CD1c-positive myeloid dendritic cell (primary cell): ENCODE results near the gene IGSF9.
A peak's percentile ranks its signal among the peaks of the same experiment; 100 is the strongest.

Experiments used
- DNase-seq: peaks from one replicate; pipeline ENCODE4 v3.0.0-alpha.2; 2016; ENCODE audit errors: extremely low spot score

IGSF9 gene, protein sequence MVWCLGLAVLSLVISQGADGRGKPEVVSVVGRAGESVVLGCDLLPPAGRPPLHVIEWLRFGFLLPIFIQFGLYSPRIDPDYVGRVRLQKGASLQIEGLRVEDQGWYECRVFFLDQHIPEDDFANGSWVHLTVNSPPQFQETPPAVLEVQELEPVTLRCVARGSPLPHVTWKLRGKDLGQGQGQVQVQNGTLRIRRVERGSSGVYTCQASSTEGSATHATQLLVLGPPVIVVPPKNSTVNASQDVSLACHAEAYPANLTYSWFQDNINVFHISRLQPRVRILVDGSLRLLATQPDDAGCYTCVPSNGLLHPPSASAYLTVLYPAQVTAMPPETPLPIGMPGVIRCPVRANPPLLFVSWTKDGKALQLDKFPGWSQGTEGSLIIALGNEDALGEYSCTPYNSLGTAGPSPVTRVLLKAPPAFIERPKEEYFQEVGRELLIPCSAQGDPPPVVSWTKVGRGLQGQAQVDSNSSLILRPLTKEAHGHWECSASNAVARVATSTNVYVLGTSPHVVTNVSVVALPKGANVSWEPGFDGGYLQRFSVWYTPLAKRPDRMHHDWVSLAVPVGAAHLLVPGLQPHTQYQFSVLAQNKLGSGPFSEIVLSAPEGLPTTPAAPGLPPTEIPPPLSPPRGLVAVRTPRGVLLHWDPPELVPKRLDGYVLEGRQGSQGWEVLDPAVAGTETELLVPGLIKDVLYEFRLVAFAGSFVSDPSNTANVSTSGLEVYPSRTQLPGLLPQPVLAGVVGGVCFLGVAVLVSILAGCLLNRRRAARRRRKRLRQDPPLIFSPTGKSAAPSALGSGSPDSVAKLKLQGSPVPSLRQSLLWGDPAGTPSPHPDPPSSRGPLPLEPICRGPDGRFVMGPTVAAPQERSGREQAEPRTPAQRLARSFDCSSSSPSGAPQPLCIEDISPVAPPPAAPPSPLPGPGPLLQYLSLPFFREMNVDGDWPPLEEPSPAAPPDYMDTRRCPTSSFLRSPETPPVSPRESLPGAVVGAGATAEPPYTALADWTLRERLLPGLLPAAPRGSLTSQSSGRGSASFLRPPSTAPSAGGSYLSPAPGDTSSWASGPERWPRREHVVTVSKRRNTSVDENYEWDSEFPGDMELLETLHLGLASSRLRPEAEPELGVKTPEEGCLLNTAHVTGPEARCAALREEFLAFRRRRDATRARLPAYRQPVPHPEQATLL

DNA sequence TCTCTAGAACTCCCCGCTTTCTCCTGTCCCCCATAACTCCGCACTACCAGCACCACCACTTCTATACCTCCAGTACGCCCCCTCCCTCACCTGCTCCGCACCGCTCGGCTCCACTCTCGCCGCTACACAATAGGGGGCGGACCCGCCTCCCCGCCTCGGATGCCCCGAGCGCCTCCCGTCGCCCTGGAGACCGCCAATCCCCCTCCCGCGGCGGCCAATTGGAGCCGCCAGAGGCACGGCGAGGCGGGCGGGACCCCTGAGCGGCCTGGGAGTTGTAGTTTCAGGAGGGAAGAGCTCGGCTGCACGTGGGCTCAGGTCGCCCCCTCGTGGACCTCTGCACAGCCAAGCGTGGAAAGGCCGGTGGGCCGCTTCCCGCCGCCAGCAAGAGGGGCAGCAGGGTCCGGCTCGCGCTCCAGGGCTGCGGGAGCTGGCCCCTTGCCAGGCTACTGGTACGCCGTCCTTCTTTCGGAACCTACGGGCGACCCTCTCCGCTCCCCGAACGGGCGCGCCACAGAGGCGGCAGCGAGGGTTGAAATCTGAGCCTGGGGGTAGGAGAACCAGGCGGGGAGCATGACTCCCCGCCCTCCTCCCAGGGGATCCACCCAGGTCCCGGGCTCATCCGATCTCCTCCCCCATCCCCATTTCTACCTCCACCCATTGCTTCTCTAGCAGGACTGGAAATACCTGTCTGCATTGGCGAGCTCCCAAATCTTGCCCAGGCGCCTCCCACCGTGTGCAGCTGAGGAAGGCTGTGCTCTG lies at the start of gene IGSF9:
Gene IGSF9 (minus strand): TSS at position 131 of the 759 bp plus-strand sequence. CDS start 2,159 bp downstream, outside the sequence.
- DNase-seq: peak; percentile 61

DNA sequence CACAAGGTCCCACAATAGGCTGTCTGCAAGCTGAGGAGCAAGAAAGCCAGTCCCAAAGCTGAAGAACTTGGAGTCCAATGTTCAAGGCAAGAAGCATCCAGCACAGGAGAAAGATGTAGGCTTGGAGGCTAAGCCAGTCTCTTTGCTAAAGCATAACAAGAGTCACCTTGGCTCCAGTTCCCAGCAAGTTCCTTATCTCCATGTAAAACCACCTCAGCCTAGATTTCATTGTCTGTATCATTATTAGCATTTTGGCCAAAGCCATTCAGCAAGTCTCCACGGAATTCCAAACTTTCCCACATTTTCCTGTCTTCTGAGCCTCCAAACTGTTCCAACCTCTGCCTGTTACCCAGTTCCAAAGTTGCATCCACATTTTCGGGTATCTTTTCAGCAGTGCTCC lies 49.5 kb upstream of the IGSF9 start:
- DNase-seq: no peak

DNA sequence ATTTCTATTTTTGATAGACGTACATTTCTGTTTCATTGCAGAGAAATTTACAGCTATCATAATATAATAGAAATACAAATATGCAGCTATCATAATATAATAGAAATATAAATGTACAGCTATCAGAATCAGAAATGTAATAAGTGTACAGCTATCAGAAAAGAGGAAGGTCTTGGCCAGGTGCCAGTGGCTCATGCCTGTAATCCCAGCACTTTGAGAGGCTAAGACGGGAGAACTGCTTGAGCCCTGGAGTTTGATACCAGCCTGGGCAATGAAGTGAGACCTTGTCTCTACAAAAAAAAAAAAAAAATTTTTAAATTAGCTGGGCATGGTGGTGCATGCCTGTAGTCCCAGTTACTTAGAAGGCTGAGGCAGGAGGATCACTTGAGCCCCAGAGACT lies 48.5 kb upstream of the IGSF9 start:
- no peak for DNase-seq

DNA sequence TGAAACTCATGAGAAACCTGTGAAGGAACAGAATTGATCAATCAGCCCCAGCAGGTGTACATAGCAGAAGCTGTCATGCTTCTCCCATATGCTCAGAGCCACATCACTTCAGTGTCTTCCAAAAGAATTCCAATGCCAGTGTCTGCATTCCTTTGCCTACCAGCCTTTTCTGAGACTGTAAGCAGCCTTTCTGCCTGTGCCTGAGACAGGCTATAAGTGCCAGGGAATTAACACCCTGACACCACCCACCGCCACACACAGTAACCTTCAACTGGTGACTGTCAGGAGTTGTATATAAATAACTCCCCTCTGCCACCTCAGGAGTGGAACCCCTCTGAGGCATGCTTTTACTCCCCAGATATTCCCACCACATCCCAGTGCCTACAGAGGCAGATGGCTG lies 46.7 kb upstream of the IGSF9 start:
- DNase-seq: no peak

DNA sequence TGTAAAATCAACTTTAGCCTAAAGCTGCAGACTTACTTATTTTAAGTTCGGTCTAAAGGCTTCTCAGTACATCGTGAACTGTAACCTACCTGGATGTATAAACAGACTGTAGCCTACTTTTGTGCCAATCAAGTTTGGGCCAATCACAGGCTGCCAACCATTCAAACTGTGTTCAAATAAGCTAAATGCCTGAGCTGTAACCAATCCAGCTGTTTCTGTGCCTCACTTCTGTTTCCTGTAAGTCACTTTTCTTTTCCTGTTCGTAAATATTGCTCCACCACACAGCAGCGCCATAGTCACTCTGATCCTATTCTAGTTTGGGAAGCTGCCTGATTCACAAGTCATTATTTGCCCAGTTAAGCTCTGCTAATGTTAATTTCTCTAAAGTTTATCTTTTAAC lies 46.1 kb upstream of the IGSF9 start:
- DNase-seq: no peak

DNA sequence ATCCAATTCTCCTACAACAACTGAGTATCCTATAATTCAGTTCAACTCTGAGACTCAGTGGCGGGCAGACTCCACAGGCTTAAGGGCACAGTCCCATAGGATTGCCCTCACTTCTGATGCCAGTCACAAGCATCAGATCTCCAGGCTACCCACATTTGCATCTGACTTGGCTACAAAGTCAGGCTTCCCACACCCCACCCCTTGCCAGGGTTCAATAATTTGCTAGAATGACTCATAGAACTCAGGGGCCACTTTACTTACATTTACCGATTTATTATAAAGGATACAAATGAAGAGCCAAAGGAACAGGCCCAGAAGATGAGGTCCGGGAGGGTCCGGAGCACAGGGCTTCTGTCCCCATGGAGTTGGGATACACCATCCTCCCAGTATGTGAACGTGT lies 44.6 kb upstream of the IGSF9 start:
- DNase-seq: no peak

DNA sequence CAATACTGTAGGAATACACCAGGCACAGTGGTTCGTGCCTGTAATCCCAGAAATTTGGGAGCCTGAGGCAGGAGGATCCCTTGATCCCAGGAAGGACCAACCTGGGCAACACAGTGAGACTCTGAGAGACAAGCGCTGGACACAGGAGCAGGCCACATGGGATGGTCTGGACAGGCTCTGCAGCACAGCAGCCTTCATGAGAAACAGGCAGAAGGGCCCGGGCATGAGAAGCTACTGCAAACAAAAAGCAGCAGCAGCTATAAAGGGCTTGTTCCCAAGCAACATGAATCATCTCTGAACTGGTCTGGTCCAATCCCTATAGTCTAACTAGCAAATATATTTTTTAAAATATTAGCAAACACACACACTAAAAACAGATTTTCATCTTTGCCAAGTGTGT lies 44.2 kb upstream of the IGSF9 start:
- no peak for DNase-seq

DNA sequence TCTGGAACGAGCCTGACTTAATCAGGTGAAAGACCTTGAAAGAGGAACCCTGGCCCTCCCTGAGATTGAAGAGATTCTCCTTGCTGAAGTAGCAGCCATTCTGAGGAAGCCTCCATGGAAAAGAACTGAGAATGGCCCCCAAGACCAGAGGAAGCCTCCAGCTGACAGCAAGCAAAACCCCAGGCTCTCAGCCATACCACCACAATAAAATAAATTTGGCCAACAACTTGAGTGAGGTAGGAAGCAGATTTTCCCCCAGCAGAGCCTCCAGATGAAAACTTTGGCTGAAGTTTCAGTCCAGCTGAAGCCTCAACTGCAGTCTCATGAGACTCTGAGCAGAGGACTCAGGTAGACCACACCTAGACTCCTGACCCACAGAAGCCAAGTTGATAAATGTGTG lies 42.6 kb upstream of the IGSF9 start:
- DNase-seq: no peak

DNA sequence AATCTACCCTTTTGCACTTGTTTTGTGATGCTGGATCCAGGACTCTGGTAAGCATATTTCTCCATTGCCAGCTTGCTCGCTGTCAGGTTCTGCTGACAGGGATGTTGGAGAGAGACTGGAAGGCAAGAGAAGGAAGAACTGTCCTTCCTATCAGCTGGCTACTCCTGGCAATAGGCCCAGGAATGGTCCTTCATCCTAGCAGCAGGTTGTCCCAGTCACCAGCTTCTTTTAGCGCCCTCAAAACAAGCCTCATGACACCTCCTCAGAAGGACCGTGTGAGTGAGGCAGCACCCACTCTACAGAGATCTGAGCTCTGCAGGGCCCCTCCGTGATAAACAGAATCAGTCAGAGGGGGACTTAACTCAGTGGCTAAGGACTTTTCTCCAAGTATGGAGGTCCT lies 41.8 kb upstream of the IGSF9 start:
- no peak for DNase-seq

DNA sequence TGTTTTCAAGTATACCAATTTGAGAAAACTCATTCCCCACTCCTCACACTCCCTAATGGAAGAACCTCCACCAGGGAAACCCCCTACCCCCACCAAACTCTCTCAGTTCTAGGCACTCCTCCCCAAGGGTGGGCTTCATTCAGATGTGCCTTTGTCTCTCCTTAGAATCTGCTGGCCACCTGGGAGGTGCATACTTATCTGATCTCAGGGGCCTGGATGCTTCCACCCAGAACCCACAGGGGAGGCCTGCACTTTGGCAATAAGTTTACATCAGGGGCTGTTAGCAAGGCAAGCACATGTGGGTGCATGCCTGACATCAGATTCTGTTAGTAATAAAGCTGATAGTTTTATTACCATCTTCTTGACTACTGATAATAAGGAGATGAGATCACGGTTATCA lies 41.1 kb upstream of the IGSF9 start:
- no peak for DNase-seq

DNA sequence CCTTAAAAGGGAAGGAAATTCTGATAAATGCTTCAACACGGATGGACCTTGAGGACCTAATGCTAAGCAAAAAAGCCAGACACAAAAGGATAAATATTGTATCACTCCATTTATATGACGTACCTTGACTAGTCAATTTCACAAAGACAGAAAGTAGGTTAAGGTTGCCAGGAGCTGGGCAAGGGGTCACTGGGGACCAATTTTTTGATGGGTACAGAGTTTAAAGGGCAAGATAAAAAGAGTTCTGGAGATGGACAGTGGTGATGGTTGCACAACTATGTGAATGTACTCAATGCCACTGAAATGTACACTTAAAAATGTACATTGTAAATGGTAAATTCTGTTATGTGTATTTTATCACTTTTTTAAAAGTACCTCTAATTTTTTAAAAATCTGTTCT lies 40.7 kb upstream of the IGSF9 start:
- DNase-seq: no peak

DNA sequence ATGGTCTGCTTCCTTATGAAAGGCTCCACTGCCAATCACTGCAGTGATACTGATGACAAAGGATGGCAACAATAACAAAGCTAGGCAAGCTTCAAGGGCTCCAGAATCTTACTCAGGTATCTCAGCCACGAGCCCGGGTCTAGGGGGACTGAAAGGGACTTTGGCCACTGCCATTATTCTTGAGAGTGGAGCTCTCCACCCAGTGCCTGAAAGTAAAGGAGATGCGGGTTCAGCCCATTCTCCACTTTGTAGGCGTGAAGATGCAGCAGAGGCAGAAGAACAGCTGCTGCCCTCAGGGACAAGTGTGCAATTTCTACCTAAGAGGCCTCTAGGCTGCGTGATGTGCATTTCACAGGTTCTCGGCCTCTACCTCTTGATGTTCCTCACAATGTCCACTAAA lies 40.1 kb upstream of the IGSF9 start:
- no peak for DNase-seq

DNA sequence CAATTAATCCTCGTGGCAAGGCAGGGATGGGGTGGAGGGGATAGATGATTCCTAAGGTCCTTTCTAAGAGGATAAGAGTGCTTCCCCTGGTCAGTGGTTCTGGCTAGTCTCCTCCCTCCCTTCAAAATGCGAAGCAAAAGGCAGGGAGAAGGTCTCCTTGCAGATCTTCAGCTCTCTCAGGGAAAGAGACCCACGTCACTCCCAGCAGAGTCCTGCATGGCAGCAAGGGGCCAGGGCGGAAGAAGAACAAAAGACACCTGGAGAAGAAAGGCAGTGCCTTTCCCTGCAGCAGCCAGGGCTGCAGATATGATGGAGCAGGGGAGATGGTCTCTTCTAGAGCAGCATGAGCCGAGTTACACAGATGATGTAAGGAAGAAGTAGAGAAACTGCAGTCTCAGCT lies 38.3 kb upstream of the IGSF9 start:
- DNase-seq: no peak

DNA sequence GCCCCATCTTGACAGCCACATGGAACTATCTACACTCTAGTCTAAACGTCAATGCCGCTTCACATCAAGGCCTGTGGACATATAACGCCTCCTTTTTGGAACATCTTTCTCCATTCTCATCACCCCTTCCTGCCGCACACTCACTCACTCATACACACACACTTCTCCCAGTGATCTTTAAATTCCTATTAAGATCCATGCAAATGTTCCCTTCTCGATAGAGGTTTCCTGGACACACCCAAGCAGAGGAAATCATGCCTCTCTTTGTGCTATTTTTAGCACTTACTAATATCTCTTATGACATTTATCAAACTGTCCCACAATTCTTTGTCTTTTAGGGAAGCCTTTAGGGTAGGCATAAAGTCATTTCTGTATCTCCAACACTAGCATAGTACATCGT lies 36.9 kb upstream of the IGSF9 start:
- no peak for DNase-seq

DNA sequence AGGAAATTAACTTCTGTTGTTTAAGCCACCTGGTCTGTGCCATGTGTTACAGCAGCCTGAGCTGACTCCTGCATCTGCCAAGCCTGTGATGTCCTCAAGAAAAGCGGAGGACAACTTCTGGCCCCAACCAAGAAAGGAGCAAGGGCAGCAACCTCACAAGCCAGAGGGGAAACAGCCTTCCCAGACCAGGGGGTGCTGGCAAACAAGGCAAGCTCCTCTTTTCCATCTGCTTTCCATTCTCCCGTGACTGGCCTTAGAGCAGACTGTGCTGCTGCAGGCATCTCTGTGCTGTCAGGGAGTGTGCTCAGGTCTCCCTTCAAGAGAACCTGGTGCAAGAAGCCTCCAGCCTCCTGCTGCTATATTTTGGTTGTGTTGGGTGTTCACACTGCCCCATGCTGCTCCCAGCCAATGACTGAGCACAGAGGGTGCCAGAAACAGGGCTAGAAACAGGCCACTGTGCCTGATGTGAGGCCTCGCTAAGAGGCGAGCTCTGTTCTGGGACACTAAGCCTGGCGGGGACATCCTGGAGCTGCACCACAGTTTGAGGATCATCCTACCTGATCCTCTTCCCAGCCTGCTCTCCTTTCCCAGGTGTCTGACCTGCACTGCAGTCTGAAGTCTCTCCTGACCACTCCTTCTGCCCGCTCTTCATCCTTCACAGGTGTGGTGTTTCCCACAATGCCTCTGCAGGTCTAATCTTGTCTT lies 36.1 kb upstream of the IGSF9 start:
- DNase-seq: no peak

DNA sequence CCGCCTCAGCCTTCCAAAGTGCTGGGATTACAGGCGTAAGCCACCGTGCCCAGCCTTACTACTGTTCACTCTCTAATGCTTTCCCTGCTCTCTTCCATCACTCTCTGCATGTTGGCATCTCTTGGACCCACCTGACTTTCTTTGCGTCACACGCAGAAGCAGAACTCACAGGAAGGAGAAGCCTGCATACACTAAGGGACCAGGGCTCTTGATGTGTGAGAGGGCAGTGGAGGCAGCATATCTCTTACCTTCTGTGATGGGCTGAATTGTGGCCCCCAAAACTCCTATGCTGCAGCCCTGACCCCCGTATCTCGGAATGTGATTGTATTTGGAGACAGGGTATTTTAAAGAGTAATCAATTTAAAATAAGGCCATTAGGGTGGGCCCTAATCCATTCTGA lies 35.4 kb upstream of the IGSF9 start:
- no peak for DNase-seq

DNA sequence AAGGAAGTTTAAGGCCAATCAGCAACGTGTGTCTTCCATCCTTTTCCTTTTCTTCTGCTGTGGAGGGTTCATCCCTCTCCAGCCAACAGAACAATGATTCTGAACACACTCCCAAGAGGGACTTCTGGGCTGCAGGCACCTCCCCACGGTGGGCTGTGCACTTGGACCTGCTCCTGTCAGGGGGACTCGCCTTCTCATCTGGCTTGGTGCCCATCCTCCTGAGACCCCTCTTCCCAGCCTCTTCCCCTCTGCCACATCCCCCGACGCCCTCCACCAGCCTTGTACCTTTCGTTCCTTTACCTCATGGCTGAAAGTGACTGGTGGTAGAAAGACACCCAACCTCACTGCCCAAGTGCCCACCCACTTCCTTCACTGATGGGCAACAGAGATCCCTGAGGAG lies 34.7 kb upstream of the IGSF9 start:
- no peak for DNase-seq

DNA sequence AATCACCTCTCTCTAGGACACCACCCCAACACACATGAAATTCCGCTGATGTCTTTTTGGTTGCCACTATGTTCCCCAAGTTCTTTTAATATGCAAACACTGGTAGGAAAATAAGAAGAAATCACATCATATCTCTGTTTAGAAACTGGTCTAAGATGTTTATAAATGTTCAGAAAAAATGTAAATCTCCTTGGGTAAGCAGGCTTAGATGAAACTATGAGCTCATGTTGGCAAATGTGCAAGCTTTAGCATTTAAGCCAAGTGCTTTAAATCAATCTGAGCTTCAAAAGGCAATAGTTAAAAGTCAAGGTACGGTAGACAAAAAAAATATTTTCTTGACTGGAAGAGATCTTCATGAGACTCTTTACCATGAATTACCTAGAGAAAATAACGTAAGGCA lies 33.8 kb upstream of the IGSF9 start:
- DNase-seq: no peak

DNA sequence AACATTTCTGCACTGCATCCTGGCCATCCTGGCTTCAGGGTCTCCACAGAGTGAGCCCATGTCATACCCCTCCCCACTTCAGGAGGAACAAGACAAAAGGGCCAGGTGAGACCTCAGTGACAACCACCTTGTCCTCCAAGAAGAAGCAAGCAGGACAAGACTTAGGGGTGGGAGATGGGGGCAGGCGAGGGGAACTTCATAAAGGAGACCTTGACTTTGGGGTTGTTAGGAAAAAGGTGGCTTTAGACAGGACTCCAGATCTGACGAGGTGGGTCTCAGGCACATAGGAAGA lies 32.6 kb upstream of the IGSF9 start:
- no peak for DNase-seq

DNA sequence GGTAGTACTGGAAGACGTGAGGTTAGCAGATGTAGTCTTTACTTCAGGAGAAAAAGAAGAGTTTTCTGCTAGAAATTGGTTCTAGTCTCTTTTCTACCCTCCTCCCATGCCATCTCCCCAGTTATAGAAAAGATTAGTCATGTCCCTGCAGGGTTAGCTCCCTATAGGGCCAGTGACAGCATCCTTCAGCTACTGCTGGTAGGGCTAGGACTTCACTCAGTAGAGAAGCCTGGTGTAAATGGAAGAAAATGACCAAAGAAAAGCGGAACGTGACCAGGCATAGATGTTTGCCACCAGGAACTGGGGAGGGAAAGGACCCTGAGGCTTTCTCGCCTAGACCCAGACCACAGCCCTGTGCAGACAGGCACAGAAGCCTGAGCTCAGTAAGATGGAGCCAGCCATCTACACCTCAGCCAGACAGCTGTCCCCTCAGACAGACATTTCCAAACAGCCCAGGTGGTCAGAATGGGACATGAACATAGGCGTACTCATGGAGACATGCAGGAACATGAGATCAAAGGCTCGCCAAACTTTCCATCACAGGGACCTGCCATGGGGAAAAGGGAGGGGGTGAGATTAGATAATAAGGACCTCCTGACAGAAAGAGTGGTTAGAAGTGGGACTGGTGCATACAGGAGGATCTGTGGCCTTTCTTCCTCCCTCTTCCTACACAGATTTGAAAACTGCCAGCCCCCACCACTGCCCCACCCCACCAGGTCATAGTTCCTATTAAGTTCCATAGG lies 32.1 kb upstream of the IGSF9 start:
- DNase-seq: no peak
